GM06990 (cell line): ENCODE data around the gene MICOS13.

Source experiments
- DNase-seq: peaks from one replicate; pipeline ENCODE4 v3.0.0-alpha.2; 2011; ENCODE audit not compliant: insufficient read length; ENCODE audit errors: extremely low read depth
- H3K27me3 ChIP-seq: replicated peaks from 2 replicates; pipeline ENCODE4 v1.6.0; 2011; ENCODE audit warnings: low read length; ENCODE audit not compliant: control insufficient read depth, insufficient read depth
- H3K36me3 ChIP-seq: 2 replicates; pipeline ENCODE4 v1.5.1; 2011; ENCODE audit warnings: low read length; ENCODE audit not compliant: control insufficient read depth, insufficient read depth
- H3K4me3 ChIP-seq: replicated peaks from 2 replicates; pipeline ENCODE4 v1.5.1; 2011; ENCODE audit warnings: low read depth, mild to moderate bottlenecking, control low read depth, low read length
- TF ChIP-seq, protein P1 (sequence below): IDR thresholded peaks from 2 replicates; pipeline ENCODE4 v1.5.1; 2011; ENCODE audit warnings: low read length, control low read depth, mild to moderate bottlenecking, inconsistent platforms; ENCODE audit not compliant: insufficient read depth, poor library complexity, severe bottlenecking

Gene MICOS13

DNA sequence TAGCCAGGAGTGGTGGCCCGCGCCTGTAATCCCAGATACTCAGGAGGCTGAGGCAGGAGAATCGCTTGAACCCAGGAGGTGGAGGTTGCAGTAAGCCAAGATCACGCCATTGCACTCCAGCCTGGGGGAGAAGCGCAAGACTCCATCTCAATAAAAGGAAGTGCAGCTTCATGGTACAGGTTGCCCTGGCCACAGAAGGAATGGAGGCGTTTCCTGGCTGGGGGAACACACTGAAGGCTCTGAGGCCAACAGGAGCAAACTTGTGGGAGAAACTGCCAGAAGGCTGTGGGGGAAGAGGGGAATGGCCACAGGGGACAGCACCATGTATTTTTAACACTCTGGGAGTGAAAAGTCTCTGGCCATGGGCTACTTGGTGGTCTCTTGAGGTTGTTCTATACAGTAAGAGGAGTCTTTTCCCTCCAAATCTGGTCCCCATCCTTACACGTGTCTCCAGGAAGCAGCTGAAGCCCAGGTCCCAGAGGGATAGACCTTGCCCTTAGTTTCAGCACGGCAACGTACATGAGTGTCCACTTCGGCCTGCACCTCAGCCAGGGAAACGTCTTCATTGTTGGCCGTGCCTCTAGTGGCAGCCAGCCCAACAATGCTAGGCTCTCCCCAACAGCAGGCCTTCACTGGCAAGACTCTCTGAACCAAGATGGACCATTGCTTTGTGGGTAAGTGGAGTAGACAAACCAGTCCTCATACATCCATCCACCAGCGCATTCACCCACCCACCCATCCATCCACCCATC lies 7.4 kb downstream of the MICOS13 start:
- TF ChIP-seq, protein P1, sequence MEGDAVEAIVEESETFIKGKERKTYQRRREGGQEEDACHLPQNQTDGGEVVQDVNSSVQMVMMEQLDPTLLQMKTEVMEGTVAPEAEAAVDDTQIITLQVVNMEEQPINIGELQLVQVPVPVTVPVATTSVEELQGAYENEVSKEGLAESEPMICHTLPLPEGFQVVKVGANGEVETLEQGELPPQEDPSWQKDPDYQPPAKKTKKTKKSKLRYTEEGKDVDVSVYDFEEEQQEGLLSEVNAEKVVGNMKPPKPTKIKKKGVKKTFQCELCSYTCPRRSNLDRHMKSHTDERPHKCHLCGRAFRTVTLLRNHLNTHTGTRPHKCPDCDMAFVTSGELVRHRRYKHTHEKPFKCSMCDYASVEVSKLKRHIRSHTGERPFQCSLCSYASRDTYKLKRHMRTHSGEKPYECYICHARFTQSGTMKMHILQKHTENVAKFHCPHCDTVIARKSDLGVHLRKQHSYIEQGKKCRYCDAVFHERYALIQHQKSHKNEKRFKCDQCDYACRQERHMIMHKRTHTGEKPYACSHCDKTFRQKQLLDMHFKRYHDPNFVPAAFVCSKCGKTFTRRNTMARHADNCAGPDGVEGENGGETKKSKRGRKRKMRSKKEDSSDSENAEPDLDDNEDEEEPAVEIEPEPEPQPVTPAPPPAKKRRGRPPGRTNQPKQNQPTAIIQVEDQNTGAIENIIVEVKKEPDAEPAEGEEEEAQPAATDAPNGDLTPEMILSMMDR, result no peak
- H3K4me3 ChIP-seq, result no peak overlapping the region
- no peak for DNase-seq
- no peaks in the 10 kb centered on the region for H3K27me3 ChIP-seq
- peaks cover 23% of the 10 kb centered on the region for H3K36me3 ChIP-seq

DNA sequence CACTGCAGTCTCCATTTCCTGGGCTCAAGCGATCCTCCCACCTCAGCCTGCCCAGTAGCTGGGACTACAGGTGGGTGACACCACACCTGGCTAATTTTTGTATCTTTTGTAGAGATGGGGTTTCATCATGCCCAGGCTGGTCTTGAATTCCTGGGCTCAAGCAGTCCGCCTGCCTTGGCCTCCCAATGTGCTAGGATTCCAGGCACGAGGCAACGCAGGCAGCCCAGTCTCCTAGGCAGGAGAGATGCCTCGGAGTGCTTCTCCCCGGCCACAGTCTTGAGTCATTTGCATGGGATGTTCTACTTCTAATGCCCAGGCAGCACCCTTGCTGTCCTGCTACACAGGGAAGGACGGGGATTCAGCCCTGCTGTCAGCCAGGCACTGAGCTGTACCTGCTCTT lies 8.7 kb downstream of the MICOS13 start:
- Histone ChIP-seq H3K36me3 (peaks cover 28% of the 10 kb centered on the region), H3K27me3 (no peaks in the 10 kb centered on the region), H3K4me3 (no peak overlapping the region)
- TF ChIP-seq, protein P1, result no peak
- DNase-seq, result no peak

DNA sequence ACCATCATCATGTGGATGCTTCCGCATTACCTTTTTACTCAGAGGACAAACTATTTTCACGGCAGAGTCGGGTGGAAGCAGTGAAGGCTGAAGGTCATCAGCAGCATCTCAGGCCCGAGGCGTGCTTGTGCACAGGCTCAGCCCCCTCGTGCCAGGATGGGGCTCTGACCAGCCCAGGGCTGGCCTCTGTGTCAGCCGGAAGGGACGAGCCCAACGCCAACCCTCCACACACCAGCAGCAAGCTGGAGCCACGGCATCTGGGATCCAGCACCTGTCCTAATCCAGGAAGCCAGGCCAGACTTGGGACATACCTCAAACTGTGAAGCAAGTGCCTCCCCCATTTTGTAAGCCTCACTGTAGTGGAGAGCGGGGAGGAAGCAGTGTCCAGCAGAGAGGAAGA lies 11.1 kb downstream of the MICOS13 start:
- Histone ChIP-seq H3K27me3 (no peaks in the 10 kb centered on the region), H3K36me3 (peaks cover 39% of the 10 kb centered on the region), H3K4me3 (no peak overlapping the region)
- no peak for DNase-seq
- TF ChIP-seq, protein P1, result no peak

DNA sequence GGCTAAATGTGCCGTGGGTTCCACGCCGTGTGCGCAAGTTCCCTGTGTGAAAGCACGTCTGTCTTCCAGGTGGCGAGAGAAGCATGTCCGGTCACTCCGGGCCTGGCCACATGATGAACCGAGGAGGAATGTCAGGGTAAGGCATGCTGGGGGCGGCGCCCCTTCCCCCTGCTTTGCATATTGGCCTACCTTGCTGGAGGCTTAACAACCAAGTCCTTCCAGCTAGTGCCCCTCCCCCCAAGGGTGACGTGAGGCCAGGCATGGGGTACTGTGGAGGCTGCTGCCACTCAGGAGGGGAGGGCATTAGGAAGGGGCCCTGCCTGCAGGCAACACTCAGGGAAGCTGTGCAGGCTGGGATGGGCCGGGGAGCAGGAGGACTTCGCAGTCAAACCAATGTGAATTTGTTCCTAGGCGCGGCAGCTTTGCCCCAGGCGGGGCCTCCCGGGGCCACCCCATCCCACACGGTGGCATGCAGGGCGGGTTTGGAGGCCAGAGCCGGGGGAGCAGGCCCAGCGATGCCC lies 12.5 kb downstream of the MICOS13 start:
- no peak overlapping the region for H3K4me3 ChIP-seq
- H3K36me3 ChIP-seq, result peaks cover 47% of the 10 kb centered on the region
- DNase-seq, result no peak
- H3K27me3 ChIP-seq, result no peaks in the 10 kb centered on the region
- TF ChIP-seq, protein P1, result no peak

DNA sequence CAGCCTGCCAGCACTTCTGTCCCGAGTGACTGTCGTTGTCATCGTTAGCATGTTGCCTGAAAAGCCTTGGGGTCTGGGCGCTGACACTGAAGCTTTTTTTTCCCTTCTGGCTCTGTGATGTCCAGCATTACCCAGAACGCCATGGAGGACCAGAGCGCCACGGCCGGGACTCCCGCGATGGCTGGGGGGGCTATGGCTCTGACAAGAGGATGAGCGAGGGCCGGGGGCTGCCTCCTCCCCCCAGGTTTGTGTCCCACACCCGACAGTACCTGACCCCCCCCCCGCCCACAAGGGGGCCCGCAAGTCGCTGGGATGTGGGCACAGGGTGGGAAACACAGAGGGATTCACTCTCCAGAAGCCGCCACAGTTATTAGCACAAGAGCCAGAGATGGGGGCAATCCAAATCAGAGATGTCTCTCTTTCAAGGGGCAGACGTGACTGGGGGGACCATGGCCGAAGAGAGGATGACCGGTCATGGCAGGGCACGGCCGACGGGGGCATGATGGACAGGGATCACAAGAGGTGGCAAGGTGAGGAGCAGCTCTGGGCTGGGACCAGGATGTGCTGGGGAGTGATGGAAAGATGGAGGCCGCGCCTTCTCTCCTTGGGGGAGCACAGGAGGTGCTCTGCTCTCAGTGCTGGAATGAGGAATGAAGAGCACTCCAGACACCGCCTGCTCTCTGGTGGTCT lies 13.2 kb downstream of the MICOS13 start:
- TF ChIP-seq, protein P1, result no peak
- Histone ChIP-seq H3K27me3 (no peaks in the 10 kb centered on the region), H3K36me3 (peaks cover 47% of the 10 kb centered on the region), H3K4me3 (no peak overlapping the region)
- no peak for DNase-seq
